Endothelial cell of umbilical vein (primary cell): Measurements from ENCODE around the gene APBB2. TPM values are rescaled to one million over a fixed set of nuclear protein-coding genes. Genes with fewer than 3 reads are reported as not detected.

Experiments
- BruUV-seq: library from RNA; stranded (reverse); fragments of 400-500 nt; replicated peaks from 2 replicates; lab custom pipeline; 2021; lab: Mats Ljungman, UMichigan
- CTCF ChIA-PET: fragments of 300-600, 350-600 bp; sonication (Branson Sonifier 250); formaldehyde crosslinking; loops from one replicate; lab custom pipeline; 2021; ENCODE audit warnings: antibody characterized with exemption, inconsistent platforms; lab: Charles Lee
- POLR2A ChIA-PET: fragments of 300-600, 350-600 bp; sonication (Branson Sonifier 250); formaldehyde crosslinking; loops from one replicate; lab custom pipeline; 2021; ENCODE audit warnings: antibody characterized with exemption, inconsistent platforms; lab: Charles Lee
- DNase-seq: peaks from one replicate; pipeline ENCODE4 v3.0.0-alpha.2; 2011; ENCODE audit warnings: low read depth, low spot score
- FAIRE-seq: peaks from 2 replicates; lab custom pipeline; 2011; peaks lifted over from hg19 to GRCh38; lab: Jason Lieb, UNC
- H2AFZ ChIP-seq: 2 replicates; pipeline ENCODE4 v1.6.0; 2012; ENCODE audit warnings: low read depth, low read length, control low read depth, inconsistent platforms
- H3K27ac ChIP-seq: 2 replicates; pipeline ENCODE4 v1.5.1; 2011; ENCODE audit warnings: low read depth, mild to moderate bottlenecking, control low read depth, low read length, moderate library complexity; ENCODE audit not compliant: insufficient read depth
- H3K27me3 ChIP-seq, 2 experiments: 2 replicates each; pipeline versions ENCODE4 v1.6.0 to v1.6.1; 2011; ENCODE audit warnings: low read length in 2 of 2, mixed read lengths in 1 of 2; ENCODE audit not compliant: control insufficient read depth in 2 of 2, insufficient read depth in 2 of 2
- H3K36me3 ChIP-seq, 2 experiments: 2 replicates in 1 of 2; 3 replicates in 1 of 2; pipeline ENCODE4 v1.5.1; 2011; ENCODE audit warnings: low read length in 2 of 2, mild to moderate bottlenecking in 1 of 2, moderate library complexity in 1 of 2; ENCODE audit not compliant: control insufficient read depth in 2 of 2, insufficient read depth in 2 of 2; ENCODE audit errors: extremely low read depth in 1 of 2
- H3K4me1 ChIP-seq: 3 replicates; pipeline ENCODE4 v1.5.1; 2011; ENCODE audit warnings: mild to moderate bottlenecking, low read length; ENCODE audit not compliant: control insufficient read depth, insufficient read depth; ENCODE audit errors: extremely low read depth
- H3K4me2 ChIP-seq: 2 replicates; pipeline ENCODE4 v1.6.1; 2011; ENCODE audit warnings: low read length, control low read depth, mixed read lengths; ENCODE audit not compliant: insufficient read depth
- H3K4me3 ChIP-seq, 3 experiments: fragments of 200-600 bp in 1 of 3; sonication (generic), shearing (Covaris generic) in 1 of 3; replicated peaks in 1 of 3; 2 replicates each; pipeline ENCODE4 v1.5.1; 2011 to 2016; ENCODE audit warnings: control low read depth in 3 of 3, low read length in 3 of 3, mild to moderate bottlenecking in 2 of 3, inconsistent platforms in 1 of 3, low read depth in 1 of 3, moderate library complexity in 1 of 3; ENCODE audit not compliant: insufficient read depth in 1 of 3
- H3K79me2 ChIP-seq: 2 replicates; pipeline ENCODE4 v1.6.0; 2012; ENCODE audit warnings: low read length, inconsistent platforms; ENCODE audit not compliant: control insufficient read depth, insufficient read depth
- H3K9ac ChIP-seq: replicated peaks from 2 replicates; pipeline ENCODE3; 2011; ENCODE audit warnings: low read length, control low read depth; ENCODE audit not compliant: insufficient read depth; ENCODE audit errors: extremely low read depth
- H3K9me1 ChIP-seq: replicated peaks from 3 replicates; pipeline ENCODE4 v1.6.0; 2011; ENCODE audit warnings: mild to moderate bottlenecking, low read length; ENCODE audit not compliant: control insufficient read depth, insufficient read depth; ENCODE audit errors: extremely low read depth
- H3K9me3 ChIP-seq: replicated peaks from 2 replicates; pipeline ENCODE4 v1.5.1; 2012; ENCODE audit warnings: low read length, inconsistent platforms; ENCODE audit not compliant: control insufficient read depth, insufficient read depth
- H4K20me1 ChIP-seq: replicated peaks from 2 replicates; pipeline ENCODE3; 2011; ENCODE audit warnings: mild to moderate bottlenecking, low read length; ENCODE audit not compliant: control insufficient read depth, insufficient read depth; ENCODE audit errors: extremely low read depth
- EZH2 ChIP-seq: IDR thresholded peaks from 2 replicates; pipeline ENCODE4 v1.6.1; 2012; ENCODE audit warnings: borderline replicate concordance, low read depth, mild to moderate bottlenecking, moderate library complexity, low read length, inconsistent platforms; ENCODE audit not compliant: severe bottlenecking
- FOS ChIP-seq: IDR thresholded peaks from 2 replicates; pipeline ENCODE4 v1.6.1; 2011; ENCODE audit warnings: mild to moderate bottlenecking, low read length, moderate library complexity, borderline replicate concordance; ENCODE audit not compliant: insufficient read depth
- GATA2 ChIP-seq: IDR thresholded peaks from 2 replicates; pipeline ENCODE4 v1.7.0; 2011; ENCODE audit warnings: low read depth, mild to moderate bottlenecking, moderate library complexity, mixed read lengths, low read length; ENCODE audit not compliant: insufficient read length, insufficient read depth
- JUN ChIP-seq: IDR thresholded peaks from 2 replicates; pipeline ENCODE4 v1.6.1; 2011; ENCODE audit warnings: borderline replicate concordance, low read depth; ENCODE audit not compliant: insufficient read length, insufficient read depth
- MYC ChIP-seq: IDR thresholded peaks from one replicate; pipeline ENCODE4 v1.6.1; 2011; ENCODE audit warnings: mild to moderate bottlenecking, low read depth, low read length
- POLR2A ChIP-seq: IDR thresholded peaks from 2 replicates; pipeline ENCODE4 v1.6.1; 2012; ENCODE audit warnings: low read depth, mild to moderate bottlenecking, control low read depth, low read length
- POLR2AphosphoS5 ChIP-seq: IDR thresholded peaks from 2 replicates; pipeline ENCODE4 v1.6.1; 2012; ENCODE audit warnings: low read depth, mild to moderate bottlenecking, control low read depth, low read length, moderate library complexity; ENCODE audit not compliant: insufficient read depth
- dilution Hi-C: fragments of 300-500 bp; cut with MboI; formaldehyde crosslinking; loops from one replicate; pipeline ENCODE4 v1.15.0; 2019; ENCODE audit warnings: low sequenced_read_pairs; ENCODE audit not compliant: extremely low pct_ligation_motif_present
- intact Hi-C: fragments of 100-400 bp; cut with micrococcal nuclease; formaldehyde crosslinking; loops from one replicate; pipeline ENCODE4 v1.10.0; 2022
- polyA plus RNA-seq, 4 experiments: library from polyadenylated mRNA; depleted of rRNA in 3 of 4; stranded (reverse) in 3 of 4; unstranded in 1 of 4; fragments of >200 nt; gene quantifications; 2 replicates each; pipeline versions ENCODE4 v1.2.1 to v1.2.3, GENCODE V29; 2011 to 2012; ENCODE audit warnings: missing spikeins in 1 of 4
- total RNA-seq: library from RNA; stranded (reverse); gene quantifications from 2 replicates; pipeline ENCODE4 v1.2.3, GENCODE V29; 2021
- TF ChIP-seq, protein P1 (sequence below), 2 donors: IDR thresholded peaks; 1 replicate in 1 of 2; 2 replicates in 1 of 2; pipeline ENCODE4 v1.5.1; 2011; ENCODE audit warnings: low read length in 2 of 2, mild to moderate bottlenecking in 2 of 2, moderate library complexity in 2 of 2, control low read depth in 1 of 2, inconsistent platforms in 1 of 2, low read depth in 1 of 2; ENCODE audit not compliant: insufficient read depth in 1 of 2; ENCODE audit errors: extremely low read depth in 1 of 2

Gene APBB2
- total and polyA plus RNA-seq, 2 donors (not counting 3 experiments of a cell fraction or from before 2014, with no cell fraction given): 79.8 to 124 TPM

DNA sequence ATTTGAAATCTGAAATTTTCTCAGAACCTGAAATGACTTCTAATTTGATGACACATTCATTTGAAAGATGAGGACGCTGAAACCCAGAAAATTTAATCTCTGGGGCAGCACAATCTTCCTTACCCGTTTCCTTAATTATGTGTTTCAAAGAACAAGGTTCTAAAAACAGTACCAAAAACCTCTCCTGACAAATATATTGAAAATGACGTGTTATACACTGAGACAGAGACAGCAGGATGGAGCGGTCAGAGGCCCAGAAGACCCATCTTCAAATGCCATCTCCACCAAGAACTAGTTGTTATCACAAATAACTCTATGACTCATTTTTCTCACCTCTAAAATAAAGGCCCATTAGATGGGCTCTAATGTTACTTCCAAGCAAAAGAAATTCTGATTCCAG, 287.3 kb downstream of the APBB2 start:
- Histone ChIP-seq H4K20me1 (no peaks in the 10 kb centered on the region), H3K27me3 (no peaks in the 10 kb centered on the region), H3K4me2 (no peak overlapping the region), H3K79me2 (no peaks in the 10 kb centered on the region), H3K4me3 (no peak overlapping the region), H3K9ac (no peak overlapping the region), H3K9me3 (no peaks in the 10 kb centered on the region), H3K27ac (no peak overlapping the region), H2AFZ (no peak overlapping the region), H3K9me1 (no peaks in the 10 kb centered on the region), H3K36me3 (peaks cover 1 to 2% of the 10 kb centered on the region in 2 experiments), H3K4me1 (no peaks in the 10 kb centered on the region)
- BruUV-seq: no TSS peak
- DNase-seq (no peak), FAIRE-seq (peak; percentile 18)
- CTCF ChIA-PET: interaction anchor here (1.4 to 8.2 kb wide), 7 partner anchors 10 to 305 kb away, joined by 3 to 123 read pairs (median 9); partner anchors contain the start of gene APBB2
- POLR2A ChIA-PET: no interaction called here
- TF ChIP-seq POLR2A (no peak), POLR2AphosphoS5 (no peak), MYC (no peak), FOS (no peak), GATA2 (no peak), JUN (no peak), EZH2 (no peak)
- TF ChIP-seq, protein P1, sequence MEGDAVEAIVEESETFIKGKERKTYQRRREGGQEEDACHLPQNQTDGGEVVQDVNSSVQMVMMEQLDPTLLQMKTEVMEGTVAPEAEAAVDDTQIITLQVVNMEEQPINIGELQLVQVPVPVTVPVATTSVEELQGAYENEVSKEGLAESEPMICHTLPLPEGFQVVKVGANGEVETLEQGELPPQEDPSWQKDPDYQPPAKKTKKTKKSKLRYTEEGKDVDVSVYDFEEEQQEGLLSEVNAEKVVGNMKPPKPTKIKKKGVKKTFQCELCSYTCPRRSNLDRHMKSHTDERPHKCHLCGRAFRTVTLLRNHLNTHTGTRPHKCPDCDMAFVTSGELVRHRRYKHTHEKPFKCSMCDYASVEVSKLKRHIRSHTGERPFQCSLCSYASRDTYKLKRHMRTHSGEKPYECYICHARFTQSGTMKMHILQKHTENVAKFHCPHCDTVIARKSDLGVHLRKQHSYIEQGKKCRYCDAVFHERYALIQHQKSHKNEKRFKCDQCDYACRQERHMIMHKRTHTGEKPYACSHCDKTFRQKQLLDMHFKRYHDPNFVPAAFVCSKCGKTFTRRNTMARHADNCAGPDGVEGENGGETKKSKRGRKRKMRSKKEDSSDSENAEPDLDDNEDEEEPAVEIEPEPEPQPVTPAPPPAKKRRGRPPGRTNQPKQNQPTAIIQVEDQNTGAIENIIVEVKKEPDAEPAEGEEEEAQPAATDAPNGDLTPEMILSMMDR (IDR thresholded peaks at IDR 0.05; ENCODE audit: extremely low read depth in 1 of 2, insufficient read depth in 1 of 2, low read depth in 1 of 2, low read length in 2 of 2): no peak
- intact Hi-C loops: loop anchor here (1.0 to 5.0 kb wide), 2 partner anchors 50 to 287 kb away; partner anchors contain the start of gene APBB2
- dilution Hi-C loops: loop anchor here (25.0 kb wide), 1 partner anchor 285 kb away; the partner anchor contains the start of gene APBB2
